GM20000 (cell line): ENCODE data around the gene ARHGEF37.
"Not testable (repeated sequence)": the region's sequence is repeated elsewhere in the genome, so short reads cannot be mapped to it uniquely, and the experiment has no call there.

ENCODE experiments used
- DNase-seq: peaks from one replicate; pipeline ENCODE4 v3.0.0; 2012; ENCODE audit warnings: low spot score
- CTCF ChIP-seq: IDR thresholded peaks from 2 replicates; pipeline ENCODE4 v1.5.1; 2012; ENCODE audit warnings: mild to moderate bottlenecking, control low read depth; ENCODE audit errors: extremely low read depth, missing control alignments

Gene ARHGEF37

GRCh38 chr5:149583394-149583793 is 2.1 kb downstream of the ARHGEF37 start:
- DNase-seq, result no peak
- TF ChIP-seq CTCF, result no peak

GRCh38 chr5:149584121-149584520 is 2.8 kb downstream of the ARHGEF37 start:
- no peak for DNase-seq

GRCh38 chr5:149585910-149586309 is 4.6 kb downstream of the ARHGEF37 start:
- TF ChIP-seq CTCF, result no peak
- DNase-seq, result no peak

More at GRCh38 chr5:149584121-149584520, 2.8 kb downstream of the ARHGEF37 start:
- TF ChIP-seq CTCF, result no peak

- no peak for DNase-seq
- TF ChIP-seq CTCF, result no peak
These were observed 5.5 kb downstream of the ARHGEF37 start for GRCh38 chr5:149586708-149587318.

- no peak for DNase-seq
- TF ChIP-seq CTCF, result no peak
These were observed 7.6 kb downstream of the ARHGEF37 start for GRCh38 chr5:149588936-149589335.

GRCh38 chr5:149593370-149593769 is 12.1 kb downstream of the ARHGEF37 start:
- no peak for DNase-seq
- no peak for TF ChIP-seq CTCF

GRCh38 chr5:149594206-149594895 is 13.1 kb downstream of the ARHGEF37 start:
- no peak for DNase-seq
- TF ChIP-seq CTCF, result no peak

GRCh38 chr5:149595105-149595504 is 13.8 kb downstream of the ARHGEF37 start:
- not testable (repeated sequence) for DNase-seq
